ENCODE measurements around the gene SPINK13. TPM values are rescaled to one million over a fixed set of nuclear protein-coding genes. Genes with fewer than 3 reads are reported as not detected.

SPINK13 gene
- total RNA-seq, 3 donors from 2014 or later, result 0.48 TPM; not detected in 2

GRCh38 chr5:148335259-148335658 is 66.7 kb downstream of the SPINK13 start, which contains the start of gene SPINK9:
Gene SPINK9, plus strand, starts transcription at chr5:148335559. Its CDS starts 55 bp downstream, at chr5:148335614.
- TF ChIP-seq CTCF (IDR thresholded peaks at IDR 0.05) (no peak), POLR2A (IDR thresholded peaks at IDR 0.05) (no peak), POLR2AphosphoS5 (IDR thresholded peaks at IDR 0.05) (no peak)
- H3K4me1 ChIP-seq, result no peaks in the 10 kb centered on the region
- H3K9me3 ChIP-seq, result no peaks in the 10 kb centered on the region
- no peak within 1 kb of the TSS for H3K4me3 ChIP-seq
- intact Hi-C loops (cut with DNase I; ENCODE audit: low total_unique reads), result no loop called here
- peaks cover 3% of the 10 kb centered on the region for H3K36me3 ChIP-seq
- H3K27ac ChIP-seq, result no peak within 1 kb of the TSS
- DNase-seq (ENCODE audit: low spot score in 2 of 2), result no peak
- H3K27me3 ChIP-seq, result no peaks in the 10 kb centered on the region

Other genes starting within 250 kb of the SPINK13 start
- gene SPINK5, start 204.8 kb upstream of the SPINK13 start, total RNA-seq, result under 1 TPM in 2 of 3 donors, not detected in 1; under 0.01 to 0.16 TPM
- gene SPINK14, start 100.2 kb upstream of the SPINK13 start, total RNA-seq, result not detected
- gene SPINK6, start 65.8 kb upstream of the SPINK13 start, total RNA-seq, result not detected
- gene MARCOL, start 30.3 kb upstream of the SPINK13 start, total RNA-seq, result not detected
- not detected for gene SPINK7, start 43.6 kb downstream of the SPINK13 start, total RNA-seq
- not detected for gene SPINK9, start 66.8 kb downstream of the SPINK13 start, total RNA-seq
- gene FBXO38, start 115.2 kb downstream of the SPINK13 start, total RNA-seq, result 10 to 100 TPM; 50.6 to 80.9 (median 67.5) TPM